ENCODE results near the gene LRP1-AS. TPM values are rescaled to one million over a fixed set of nuclear protein-coding genes. Genes with fewer than 3 reads are reported as not detected.

The LRP1-AS gene
- total and polyA plus RNA-seq, 10 of the 15 experiments (the other 5 are each of a cell fraction or from before 2014, with no cell fraction given): not detected

- Histone ChIP-seq H3K27me3 (replicated peaks in 1 of 2; ENCODE audit: control insufficient read depth in 2 of 2, insufficient read depth in 2 of 2, low read length in 1 of 2) (no peaks in the 10 kb centered on the region), H3K4me1 (ENCODE audit: control insufficient read depth, insufficient read depth, low read length) (peaks cover 28% of the 10 kb centered on the region), H3K36me3 (ENCODE audit: control insufficient read depth in 2 of 2, insufficient read depth in 2 of 2, low read length in 1 of 2) (peaks cover 15 to 34% of the 10 kb centered on the region in 2 experiments), H2AFZ (ENCODE audit: control insufficient read depth, low read depth, low read length) (no peak overlapping the region), H3K4me3 (no peak overlapping the region), H3K9me3 (replicated peaks; ENCODE audit: control insufficient read depth, insufficient read depth, low read length) (no peaks in the 10 kb centered on the region), H3K79me2 (ENCODE audit: control insufficient read depth, insufficient read depth, low read length) (peaks cover 14% of the 10 kb centered on the region), H3K27ac (ENCODE audit: control insufficient read depth, insufficient read depth) (peak overlapping the region; percentile 38; the same call in 1 of the 2 replicates), H3K9ac (ENCODE audit: control insufficient read depth, insufficient read depth, low read length) (no peak overlapping the region), H4K20me1 (ENCODE audit: control insufficient read depth, insufficient read depth) (no peaks in the 10 kb centered on the region), H3K4me2 (ENCODE audit: control insufficient read depth, insufficient read depth) (no peak overlapping the region)
- DNase-seq (ENCODE audit: low read depth, low spot score) (no peak), ATAC-seq (no peak), FAIRE-seq (no peak)
- no TSS peak for BruUV-seq (replicated peaks)
- TF ChIP-seq ATF3 (IDR thresholded peaks at IDR 0.05; ENCODE audit: borderline replicate concordance, extremely low read depth, low read depth, low read length) (no peak), BCL3 (IDR thresholded peaks at IDR 0.05; ENCODE audit: borderline replicate concordance, insufficient read depth, low read depth, low read length, poor library complexity, severe bottlenecking) (peak; percentile 25), POLR2A (IDR thresholded peaks at IDR 0.05; ENCODE audit: low read depth, low read length) (peak; percentile 56), SMAD5 (IDR thresholded peaks at IDR 0.05; ENCODE audit: low read depth) (0 out of 2 replicates have a peak, but pooled peaks have one; percentile 10)
- POLR2A ChIA-PET: interaction anchor here (2.0 to 7.6 kb wide), 3 partner anchors 15 to 24 kb away, joined by 7 to 74 read pairs (median 35); partner anchors contain the start of genes NEMP1 and STAT6
- intact Hi-C loops (cut with micrococcal nuclease; ENCODE audit: unreplicated experiment): no loop called here
- CTCF ChIA-PET: interaction anchor here (0.7 to 4.2 kb wide), 5 partner anchors 11 to 31 kb away, joined by 3 to 22 read pairs (median 3); partner anchors contain the start of gene STAT6
- RAD21 ChIA-PET (ENCODE audit: unreplicated experiment): interaction anchor here (0.8 to 5.1 kb wide), 2 partner anchors 14 to 338 kb away, joined by 3 to 125 read pairs; partner anchors contain the start of gene STAT6
- SMC1A ChIA-PET (ENCODE audit: uncharacterized antibody, unreplicated experiment): interaction anchor here (9.2 to 10.4 kb wide), 2 partner anchors 13 to 25 kb away, joined by 120 to 169 read pairs; partner anchors contain the start of gene STAT6
- in situ Hi-C loops (cut with MboI): no loop called here
- WGBS (ENCODE audit: insufficient coverage, insufficient replicate concordance, low lambda C conversion rate, missing lambda C conversion rate): 93% methylated on average over 6 of the region's 6 CpGs
These were observed 51.3 kb downstream of the LRP1-AS start for GRCh38 chr12:57096099-57096572.

Measured in GM12878 (cell line).